GM20000 (cell line): ENCODE results near the gene NEK5.

Source experiments
- DNase-seq: peaks from one replicate; pipeline ENCODE4 v3.0.0; 2012; ENCODE audit warnings: low spot score
- TF ChIP-seq, protein P1 (sequence below): IDR thresholded peaks from 2 replicates; pipeline ENCODE4 v1.5.1; 2012; ENCODE audit warnings: mild to moderate bottlenecking, control low read depth; ENCODE audit errors: extremely low read depth, missing control alignments

NEK5 gene

DNA sequence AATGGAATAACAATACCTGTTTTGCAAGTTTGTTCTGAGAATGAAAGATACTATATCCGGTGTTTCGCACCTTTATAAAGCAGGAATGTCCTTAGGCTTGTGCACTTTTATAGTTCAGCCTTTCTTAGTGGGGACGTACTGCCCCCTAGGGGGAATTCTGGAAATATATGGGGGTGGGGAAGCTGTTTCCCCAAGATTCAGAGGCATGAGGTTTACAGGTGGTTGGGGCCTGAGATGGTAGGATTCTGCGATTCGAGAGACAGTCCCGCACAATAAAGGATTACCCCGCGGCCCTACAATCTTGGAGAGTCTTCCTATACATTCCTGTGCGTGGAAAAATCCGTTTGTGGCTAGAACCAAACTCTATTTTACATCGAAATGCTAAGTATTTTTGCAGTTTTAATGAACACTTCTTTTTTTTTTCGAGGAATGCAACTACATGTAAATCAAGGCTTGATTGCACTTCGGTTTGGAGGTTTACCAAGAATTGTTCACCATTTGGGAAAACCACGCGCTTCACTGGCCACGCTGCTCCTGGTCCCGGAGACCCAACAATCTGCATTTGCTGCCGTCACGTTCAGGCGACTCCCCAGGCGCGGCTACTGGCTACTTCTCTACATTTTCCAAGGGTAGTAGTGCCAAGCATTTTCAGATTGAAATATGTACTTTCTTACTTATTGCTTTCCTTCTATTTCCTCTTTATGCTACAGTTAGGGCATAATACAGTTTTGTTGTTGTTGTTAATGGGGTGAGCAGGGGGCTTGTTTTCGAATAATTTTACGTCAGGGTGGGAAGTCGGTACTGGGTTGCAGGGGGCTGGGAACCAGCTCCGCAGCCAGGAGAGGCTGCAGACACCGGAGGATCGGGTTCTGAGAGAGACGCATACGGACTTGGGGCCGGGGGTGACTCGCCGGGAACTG lies 830 bp downstream of the NEK5 start:
- TF ChIP-seq, protein P1, sequence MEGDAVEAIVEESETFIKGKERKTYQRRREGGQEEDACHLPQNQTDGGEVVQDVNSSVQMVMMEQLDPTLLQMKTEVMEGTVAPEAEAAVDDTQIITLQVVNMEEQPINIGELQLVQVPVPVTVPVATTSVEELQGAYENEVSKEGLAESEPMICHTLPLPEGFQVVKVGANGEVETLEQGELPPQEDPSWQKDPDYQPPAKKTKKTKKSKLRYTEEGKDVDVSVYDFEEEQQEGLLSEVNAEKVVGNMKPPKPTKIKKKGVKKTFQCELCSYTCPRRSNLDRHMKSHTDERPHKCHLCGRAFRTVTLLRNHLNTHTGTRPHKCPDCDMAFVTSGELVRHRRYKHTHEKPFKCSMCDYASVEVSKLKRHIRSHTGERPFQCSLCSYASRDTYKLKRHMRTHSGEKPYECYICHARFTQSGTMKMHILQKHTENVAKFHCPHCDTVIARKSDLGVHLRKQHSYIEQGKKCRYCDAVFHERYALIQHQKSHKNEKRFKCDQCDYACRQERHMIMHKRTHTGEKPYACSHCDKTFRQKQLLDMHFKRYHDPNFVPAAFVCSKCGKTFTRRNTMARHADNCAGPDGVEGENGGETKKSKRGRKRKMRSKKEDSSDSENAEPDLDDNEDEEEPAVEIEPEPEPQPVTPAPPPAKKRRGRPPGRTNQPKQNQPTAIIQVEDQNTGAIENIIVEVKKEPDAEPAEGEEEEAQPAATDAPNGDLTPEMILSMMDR, result peak; percentile 57
- DNase-seq, result peak; percentile 87

DNA sequence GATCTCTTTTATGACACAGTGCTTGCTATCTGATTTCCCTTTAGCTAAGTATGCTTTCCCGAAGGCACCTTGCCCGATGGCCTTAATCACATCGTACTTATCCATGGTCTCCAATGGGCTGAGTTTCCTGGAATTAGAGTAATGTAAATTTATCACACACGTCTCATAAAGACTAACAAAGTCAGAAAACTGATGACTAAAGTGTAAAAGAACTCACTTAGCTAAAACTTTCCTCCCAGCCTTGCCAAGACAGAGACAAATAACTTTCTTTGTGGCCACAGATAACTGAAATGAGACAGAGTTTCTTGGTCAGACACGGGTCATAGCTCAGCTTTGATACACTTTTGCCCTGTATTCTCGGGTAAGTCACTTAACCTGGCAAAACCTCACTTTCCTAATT lies 1.5 kb downstream of the NEK5 start:
- TF ChIP-seq, protein P1, result no peak
- no peak for DNase-seq

DNA sequence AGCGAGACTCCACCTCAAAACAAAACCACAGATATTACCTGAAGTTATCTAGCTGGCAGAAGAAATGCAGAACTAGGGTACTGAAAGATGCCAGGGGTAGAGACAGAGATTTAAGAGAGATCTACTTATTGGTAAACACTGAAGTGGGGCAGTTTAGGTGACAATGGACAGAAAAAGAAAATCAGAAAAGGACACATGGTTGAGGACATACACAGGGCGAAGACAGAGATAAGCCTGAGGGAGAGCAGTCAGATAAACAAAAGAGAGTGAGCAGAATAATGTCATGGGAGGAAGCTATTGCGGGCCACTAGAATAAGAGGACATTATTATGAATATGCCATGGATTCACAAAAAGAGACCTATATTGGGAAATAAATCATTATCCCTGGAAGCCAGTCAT lies 3.3 kb downstream of the NEK5 start:
- TF ChIP-seq, protein P1, result no peak
- no peak for DNase-seq

DNA sequence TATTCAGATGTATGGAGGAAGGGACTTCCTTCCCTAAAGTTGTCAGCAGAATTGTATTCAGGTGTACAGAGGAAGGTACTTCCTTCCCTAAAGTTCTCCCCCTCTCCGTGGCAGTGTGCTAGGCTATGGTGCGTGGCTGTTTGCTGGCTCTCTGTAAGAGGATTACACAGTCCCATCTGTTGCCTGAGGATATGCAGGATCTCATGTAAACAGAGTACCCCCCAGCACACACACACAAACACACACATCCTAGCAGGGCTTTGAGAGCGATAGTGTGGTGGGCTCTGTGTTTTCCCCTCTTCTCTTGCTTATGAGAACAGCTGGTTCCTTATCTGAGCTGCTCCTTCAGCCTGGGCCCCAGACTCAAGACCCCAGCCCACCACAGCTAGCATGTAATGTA lies 10.3 kb downstream of the NEK5 start:
- TF ChIP-seq, protein P1, result no peak
- DNase-seq, result no peak

DNA sequence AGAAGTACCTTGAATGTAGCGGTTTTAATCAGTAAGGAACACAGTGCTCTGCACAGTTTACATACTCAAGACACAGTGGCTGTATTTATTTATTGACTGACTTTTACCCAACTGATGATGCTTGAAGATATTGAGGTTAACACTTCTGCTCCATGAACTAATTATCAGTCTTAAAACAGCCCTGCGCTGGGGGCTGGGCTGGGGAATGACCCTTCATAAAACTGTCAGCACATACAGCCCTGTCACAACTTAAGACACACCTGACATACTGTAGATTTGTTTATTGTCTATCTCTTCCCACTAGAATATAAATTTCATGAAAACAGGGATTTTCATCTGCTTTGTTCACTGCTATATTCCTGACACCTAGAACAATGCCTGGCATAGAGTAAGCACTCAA lies 10.8 kb downstream of the NEK5 start:
- TF ChIP-seq, protein P1, result no peak
- DNase-seq, result no peak

DNA sequence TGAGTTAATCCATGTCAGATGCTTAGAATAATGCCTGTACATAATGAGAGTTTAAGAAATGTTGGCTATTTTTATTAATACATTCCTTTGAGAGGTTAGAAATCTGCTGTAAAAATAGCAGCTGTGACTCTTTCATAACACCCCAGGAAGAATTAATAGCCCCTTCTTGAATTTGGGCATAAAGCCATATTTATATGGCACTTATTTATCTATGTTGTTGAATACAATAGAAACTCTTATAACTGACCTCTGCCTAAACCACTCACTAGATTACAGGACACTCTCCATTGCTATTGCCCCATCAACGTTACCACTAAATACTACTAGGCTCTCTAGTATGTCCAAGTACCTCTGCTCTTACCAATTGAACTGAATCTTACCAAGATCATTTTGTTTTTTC lies 16.3 kb downstream of the NEK5 start:
- TF ChIP-seq, protein P1, result no peak
- no peak for DNase-seq

DNA sequence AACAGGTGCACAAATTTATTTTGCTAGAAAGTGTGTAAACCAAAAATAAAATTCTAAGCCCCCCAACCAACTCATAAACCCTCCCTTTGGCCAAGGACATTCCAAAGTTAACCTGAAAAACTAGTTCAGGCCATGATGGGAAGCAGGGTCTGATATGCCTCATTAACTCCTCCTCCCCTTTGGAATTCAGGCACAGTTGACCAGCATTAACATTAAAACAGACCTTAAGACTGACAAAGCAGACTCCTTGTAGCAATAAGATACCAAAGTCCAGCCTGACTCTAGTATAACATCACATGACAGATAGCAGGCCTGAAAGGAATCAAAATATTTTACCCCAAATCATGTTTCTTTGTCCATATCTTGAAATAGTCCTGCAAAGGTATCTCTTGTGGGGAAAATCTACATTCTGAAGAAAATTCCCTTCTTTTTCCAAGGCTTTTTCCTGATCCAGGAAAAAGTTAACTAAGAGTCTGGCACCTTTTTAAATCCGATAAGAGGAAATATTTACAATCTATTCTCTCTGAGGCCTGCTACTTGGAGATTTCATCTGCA lies 19.7 kb downstream of the NEK5 start:
- TF ChIP-seq, protein P1, result no peak
- DNase-seq, result no peak
